Measurements from ENCODE around the gene PDE1C. TPM values are rescaled to one million over a fixed set of nuclear protein-coding genes. Genes with fewer than 3 reads are reported as not detected.

Gene PDE1C
- total and polyA plus RNA-seq, 9 donors: 3.8 to 8.7 (median 4.5) TPM

GRCh38 chr7:31702354-31702753, 367.9 kb downstream of the PDE1C start:
- H3K4me3 ChIP-seq (ENCODE audit: low read length): no peak overlapping the region
- no peak overlapping the region for H3K27ac ChIP-seq (ENCODE audit: low read length)
- H3K4me1 ChIP-seq (ENCODE audit: control insufficient read depth, insufficient read depth, low read length): no peaks in the 10 kb centered on the region
- peaks cover 2% of the 10 kb centered on the region for H3K27me3 ChIP-seq (ENCODE audit: control insufficient read depth, insufficient read depth, low read length)
- 67% methylated on average over 2 of the region's 3 CpGs for WGBS (ENCODE audit: insufficient coverage)
- no peaks in the 10 kb centered on the region for H3K36me3 ChIP-seq (ENCODE audit: control insufficient read depth, insufficient read depth, low read length)
- H3K9me3 ChIP-seq (replicated peaks; ENCODE audit: control insufficient read depth, low read depth, low read length): no peaks in the 10 kb centered on the region
- DNase-seq: no peak

All from muscle of leg (tissue), 11 donors.